T-helper 1 cell (primary cell): ENCODE measurements around the gene ARSJ.
A peak's percentile ranks its signal among the peaks of the same experiment; 100 is the strongest.
"Not testable (repeated sequence)": the region's sequence is repeated elsewhere in the genome, so short reads cannot be mapped to it uniquely, and the experiment has no call there.

Experiments
- DNase-seq, 5 donors: peaks; one replicate each; pipeline ENCODE4 v3.0.0-alpha.2; 2012 to 2020
- total RNA-seq, 4 donors: gene quantifications; one replicate each; lab custom pipeline; 2026; lab: John Stamatoyannopoulos, UW

ARSJ gene
- total RNA-seq = 0 to 0.46 (median 0.14) reads per million in 4 donors

DNA sequence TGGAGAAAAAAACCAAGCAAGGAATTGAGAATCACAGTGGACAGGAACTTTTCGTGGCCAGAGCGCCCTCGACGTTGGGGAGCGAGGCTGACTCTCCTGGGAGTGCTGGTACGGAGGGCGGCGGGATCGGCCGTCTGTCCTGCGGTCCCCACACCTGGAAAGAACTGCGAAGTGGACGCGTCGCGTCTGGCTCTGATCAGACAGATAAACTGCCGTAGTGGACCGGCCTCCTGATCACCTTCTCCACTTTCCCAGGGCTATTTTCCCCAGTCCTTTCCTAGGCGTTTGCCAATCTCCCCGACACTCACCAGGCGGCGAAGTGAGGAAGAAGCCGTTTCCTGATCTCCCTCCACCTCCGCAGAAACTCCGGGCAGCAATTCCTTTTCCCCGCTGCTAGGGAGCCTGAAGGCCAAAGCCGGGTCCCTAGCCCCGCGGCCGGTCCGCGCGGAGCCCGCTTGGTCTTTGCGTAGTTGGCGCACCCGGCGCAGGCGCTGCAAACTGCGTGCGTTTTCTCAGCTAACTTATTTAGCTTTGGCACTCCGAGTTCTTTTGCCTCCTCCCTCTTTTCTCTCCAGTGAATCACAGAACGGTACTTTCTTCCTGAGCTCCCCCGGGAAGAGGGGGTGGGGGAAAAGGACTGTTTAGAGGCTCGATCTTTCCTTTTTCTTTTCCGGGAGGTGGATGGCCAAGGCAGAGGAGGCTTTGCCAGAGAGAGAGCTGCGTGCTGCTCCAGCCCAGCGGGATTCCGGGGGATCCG is at the start of gene ARSJ:
TSS of gene ARSJ (minus strand) at position 500 of the 757 bp plus-strand sequence. CDS start 813 bp downstream, outside the sequence.
- peak in 1 of 5 donors; percentile 1 for DNase-seq

DNA sequence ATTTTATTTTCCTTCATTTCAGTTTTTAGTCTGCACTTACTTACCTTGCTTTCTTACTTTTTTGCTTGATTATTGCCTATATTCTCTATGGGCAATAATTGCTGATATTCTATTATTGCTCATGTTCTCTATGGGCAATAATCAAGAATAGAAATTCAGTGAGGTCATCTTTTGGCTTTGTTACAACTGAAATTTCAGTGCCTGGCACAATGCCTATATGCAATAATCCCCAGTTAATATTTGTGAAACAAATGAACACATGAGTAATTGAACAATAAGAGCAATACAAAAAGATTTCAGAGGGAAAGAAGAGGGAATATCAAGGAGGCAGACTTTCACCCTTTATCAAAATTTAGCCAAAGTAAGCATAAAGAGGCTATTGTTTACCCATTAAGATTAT is 48.6 kb upstream of the ARSJ start:
- no peak for DNase-seq

DNA sequence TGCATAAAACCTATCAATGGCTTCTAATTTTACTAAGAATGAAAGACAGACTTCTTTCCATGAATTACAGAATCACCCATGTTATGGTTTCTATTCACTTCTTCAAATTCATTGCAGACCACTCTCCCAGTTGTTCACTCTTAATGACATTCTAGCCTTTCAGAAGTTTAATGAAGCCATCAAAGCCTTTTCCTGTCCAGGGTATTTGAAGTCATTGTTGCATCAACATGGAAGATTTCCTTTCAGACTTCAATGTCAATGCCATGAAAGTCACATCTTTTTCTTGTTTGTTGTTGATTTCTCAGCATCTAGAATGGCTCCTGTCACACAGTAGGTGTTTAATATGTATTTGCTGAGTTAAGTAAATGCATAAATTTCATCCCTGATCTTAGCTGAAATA is 48.1 kb upstream of the ARSJ start:
- DNase-seq = no peak

DNA sequence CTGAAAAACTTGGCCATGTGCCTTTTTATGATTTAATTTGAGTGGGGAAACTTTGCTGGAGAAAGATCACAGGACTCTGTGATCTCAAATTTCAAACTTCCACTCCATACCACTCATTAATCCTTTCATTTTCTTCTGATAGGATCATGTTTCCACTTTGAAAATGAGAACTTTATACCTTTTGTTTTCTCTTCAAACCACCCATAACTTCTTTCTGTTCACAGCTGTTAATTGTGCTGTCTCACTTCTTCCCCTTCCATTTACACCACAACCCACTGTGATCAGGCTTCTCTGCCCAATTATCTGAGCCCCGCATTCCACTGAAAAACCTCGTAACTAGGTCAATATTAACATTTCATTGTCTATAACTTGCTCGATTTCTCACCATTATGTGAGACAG is 47.0 kb upstream of the ARSJ start:
- no peak for DNase-seq

DNA sequence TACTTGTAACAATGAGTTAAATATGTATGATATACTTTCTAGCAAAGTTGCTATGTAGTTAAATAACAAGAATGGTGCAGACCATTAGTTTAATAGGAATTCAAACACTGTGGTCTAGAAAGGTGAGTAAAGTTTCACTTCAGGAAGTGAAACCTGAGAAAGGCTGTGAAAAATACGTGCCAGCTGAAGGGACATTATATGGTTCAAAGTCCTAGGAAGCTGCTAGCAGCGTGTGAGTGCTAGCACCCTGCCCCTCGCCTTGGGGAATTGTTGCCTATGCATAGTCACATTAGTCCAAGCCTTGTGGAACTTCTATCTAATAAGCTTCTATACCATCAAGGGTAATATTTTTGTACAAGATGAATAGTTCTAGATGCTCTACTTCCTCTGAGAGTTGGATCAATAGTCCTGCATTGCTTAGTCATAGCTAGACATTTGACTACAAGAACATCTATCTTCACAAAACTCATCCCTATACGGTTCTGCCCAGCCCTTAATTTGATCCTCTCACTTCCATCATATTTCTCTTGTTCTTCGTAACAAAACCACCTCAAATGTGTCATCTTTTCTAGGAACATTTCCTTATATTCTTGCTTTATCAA is 45.8 kb upstream of the ARSJ start:
- DNase-seq = no peak

DNA sequence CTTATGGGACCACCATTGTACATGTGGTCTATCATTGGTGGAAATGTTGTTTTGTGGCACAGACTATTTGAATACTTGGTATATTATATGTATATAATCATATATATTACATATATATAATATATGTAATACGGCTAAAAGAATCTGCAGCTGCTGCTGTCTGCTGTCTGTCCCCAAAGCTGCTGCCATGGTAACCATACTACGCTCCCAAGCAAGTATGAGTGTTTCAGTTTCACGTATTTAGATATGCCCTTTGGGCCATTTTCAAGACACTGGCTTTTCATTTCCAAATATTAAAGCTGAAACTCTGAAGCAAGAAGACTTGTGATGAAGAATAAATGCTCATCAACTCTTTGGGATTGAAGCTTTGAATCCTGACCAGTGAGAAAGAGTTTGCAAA is 42.0 kb upstream of the ARSJ start:
- no peak for DNase-seq

DNA sequence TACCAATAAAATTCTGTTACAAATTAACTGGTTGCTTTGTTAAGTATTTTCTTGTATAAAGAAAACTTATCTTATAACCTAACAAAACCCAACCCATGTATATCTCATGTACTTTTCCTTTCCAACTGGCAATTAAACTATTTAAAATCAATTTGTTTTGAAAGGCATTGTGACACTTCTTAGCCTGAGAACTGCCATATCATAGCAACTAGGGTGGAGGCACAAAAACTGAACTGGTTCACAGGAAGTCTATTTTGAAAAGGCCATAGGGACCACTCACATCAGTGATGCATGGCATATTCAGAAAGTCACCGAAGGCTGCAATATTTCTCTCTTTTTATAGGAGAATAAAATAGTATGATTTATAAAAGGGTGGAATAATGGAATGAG is 40.5 kb upstream of the ARSJ start:
- no peak for DNase-seq

DNA sequence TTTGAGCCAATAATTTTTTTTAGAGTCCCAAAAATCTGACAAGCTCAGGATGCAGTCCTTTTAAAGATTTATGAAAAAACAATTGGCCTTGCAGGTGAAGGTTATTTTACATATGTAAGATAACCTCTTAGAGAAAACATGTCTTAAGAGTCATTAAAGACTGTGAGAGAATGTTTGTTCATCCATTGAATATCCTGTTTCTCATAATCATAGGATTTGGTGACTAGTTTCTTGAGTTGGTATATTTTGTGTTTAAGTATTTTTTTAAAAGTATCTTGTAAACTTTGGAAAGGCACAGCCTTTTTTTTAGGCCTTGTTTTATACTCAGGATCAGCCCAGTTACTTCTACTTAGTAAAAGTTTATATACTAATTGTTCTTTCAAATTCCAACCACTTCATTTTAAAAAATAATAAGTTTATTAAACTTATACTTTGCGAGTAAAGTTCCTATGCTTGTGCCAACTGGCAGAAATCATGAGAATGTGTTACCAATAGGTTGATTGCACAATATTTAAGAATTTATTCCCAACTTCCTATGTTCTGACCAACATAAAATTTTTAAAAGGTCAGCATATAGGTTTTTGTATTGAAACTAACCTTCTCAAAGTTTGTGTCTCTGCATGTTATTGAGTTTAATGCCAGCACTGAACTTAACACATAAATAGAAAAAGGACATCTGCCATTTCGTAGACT is 40.0 kb upstream of the ARSJ start:
- DNase-seq = no peak

DNA sequence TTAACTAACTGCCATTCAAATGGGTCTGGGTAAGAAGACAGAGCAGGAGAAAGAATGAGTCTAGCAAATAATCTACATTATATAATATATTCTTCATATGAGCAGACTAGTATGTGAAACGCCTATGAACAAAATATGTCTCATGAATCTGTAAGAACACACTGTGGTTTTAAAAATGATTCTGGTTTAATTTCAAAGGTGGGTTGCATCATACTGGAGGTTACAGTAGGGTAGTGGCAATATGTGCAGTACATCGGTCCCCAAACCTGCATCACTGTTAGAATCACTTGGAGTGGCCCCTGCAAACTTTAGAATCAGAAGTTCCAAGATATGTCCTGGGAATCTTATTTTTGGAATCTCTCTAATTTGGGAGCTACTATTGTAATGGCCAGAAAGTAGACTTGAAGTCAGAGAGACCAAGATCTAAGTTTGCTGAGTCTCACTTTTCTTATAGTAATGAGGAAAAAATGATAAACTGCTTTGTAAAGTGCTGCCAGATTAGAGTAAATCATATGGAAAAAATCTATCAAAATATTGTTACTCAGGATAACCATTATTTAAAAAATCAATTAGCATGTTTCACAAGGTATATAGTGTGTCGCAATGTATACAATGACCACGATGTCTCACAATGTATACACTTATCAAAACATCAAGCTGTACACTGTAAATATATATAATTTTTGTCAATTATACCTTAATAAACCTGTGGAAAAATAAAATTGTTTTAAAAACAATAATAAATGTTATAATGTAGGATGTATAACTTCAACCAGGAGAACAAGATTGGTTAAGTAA is 37.9 kb upstream of the ARSJ start:
- DNase-seq = no peak

DNA sequence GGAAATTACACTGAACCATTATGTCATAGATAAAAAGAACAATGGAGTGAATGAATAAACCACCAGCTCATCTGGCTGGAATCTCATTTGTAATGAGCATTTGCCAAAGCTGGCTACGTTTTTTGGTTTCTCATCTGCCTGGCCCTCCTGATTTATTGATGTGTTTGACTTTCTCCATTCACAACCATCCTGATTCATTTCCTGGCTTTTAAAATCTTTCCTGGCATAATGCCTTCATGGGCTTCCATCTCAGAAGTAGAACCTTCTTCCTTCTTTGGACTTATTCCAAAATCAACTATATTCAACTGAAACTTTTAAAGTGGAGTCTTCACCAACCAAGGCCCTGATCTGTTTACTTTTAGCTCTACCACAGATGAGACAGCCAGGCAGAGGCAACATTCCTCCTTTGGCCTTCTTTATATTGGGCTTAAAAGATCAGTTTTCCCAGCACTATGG is 36.0 kb upstream of the ARSJ start:
- DNase-seq = no peak

DNA sequence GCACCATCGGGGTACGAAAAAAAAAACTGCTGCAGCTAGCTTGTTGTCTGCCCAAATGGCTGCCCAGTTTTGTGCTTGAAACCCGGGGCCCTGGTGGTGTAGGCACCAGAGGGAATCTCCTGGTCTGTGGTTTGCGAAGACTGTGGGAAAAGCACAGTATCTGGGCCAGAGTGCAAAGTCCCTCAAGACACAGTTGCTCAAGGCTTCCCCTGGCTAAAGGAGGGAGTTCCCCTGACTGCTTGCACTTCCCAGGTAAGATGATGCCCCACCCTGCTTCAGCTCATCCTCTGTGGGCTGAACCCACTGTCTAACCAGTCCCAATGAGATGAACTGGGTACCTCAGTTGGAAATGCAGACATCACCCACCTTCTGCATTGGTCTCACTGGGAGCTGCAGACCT is 33.8 kb upstream of the ARSJ start:
- not testable (repeated sequence) for DNase-seq

DNA sequence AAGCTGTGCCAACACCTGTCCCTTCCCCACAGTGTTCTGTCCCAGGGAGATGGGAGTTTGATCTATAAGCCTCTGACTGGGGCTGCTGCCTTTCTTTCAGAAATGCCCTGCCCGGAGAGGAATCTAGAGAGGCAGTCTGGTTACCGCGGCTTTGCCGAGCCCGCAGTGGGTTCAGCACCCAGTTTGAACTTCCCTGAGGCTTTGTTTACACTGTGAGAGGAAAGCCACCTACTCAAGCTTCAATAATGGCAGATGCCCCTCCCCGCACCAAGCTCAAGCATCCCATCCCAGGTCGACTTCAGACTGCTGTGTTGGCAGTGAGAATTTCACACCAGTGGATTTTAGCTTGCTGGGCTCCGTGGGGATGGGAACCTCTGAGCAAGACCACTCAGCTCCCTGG is 33.3 kb upstream of the ARSJ start:
- no peak for DNase-seq

DNA sequence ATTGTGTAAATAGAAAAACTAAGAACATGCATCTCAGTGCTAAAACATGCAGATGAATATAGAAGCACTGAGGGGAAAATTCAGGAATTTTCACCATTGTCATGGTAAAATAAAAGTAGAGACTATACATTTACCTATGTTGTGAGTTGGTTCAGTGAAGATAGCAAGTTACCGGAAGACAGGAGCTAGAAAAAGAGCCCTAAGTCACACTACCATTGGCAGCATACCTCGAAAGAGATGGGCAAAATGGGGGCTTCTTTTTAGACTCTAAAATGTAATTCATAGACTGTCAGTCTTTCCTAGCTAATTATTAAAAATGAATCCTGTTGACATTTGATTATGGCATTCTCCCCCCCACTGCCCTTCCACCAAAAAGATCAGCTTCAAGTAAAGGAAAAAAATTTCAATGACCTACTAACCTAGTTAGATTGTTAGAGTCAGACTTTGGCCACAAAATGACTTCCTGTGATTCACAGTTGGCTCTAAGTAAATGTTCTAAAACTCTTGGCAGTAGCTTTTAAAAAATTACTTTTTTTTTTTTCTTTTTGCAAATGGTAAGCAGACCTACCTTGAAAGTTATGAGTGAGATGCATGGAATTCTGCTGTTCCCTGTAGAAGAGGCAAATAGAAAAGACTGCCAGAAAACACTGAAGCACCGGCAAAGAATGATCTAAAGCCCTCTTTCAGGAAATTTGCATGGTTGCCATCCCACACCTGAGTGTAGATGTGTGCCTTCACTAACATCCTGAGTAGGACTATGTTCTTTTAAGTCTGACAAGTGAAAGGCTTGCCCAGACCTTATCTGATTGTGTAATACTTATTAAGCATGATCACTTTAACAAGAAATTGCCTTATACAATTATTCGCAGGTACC is 26.4 kb upstream of the ARSJ start:
- DNase-seq = no peak

DNA sequence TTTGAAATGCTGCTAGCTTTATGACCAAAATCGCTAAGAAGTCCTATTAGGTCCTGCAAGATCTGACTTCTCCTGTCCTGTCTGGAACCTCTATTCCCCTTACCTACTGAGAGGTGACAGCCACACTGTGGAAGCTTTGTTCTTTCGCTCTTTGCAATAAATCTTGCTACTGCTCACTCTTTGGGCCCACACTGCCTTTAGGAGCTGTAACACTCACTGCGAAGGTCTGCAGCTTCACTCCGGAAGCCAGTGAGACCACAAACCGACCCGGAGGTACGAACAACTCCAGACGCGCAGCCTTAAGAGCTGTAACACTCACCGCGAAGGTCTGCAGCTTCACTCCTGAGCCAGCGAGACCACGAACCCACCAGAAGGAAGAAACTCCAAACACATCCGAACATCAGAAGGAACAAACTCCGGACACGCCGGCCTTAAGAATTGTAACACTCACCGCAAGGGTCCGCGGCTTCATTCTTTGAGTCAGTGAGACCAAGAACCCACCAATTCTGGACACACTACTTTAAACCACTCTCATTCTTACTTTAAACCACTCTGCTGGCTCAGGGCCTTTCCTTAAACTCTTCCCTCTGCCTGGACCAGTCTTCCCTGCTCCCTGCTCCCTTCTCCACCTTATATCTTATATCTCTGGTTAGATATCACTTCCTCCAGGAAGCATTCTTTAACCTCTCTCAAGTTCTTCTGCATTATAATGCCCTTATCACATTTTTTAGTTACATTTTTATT is 25.2 kb upstream of the ARSJ start:
- DNase-seq = peak in 2 of 5 donors; percentile 3 to 28

DNA sequence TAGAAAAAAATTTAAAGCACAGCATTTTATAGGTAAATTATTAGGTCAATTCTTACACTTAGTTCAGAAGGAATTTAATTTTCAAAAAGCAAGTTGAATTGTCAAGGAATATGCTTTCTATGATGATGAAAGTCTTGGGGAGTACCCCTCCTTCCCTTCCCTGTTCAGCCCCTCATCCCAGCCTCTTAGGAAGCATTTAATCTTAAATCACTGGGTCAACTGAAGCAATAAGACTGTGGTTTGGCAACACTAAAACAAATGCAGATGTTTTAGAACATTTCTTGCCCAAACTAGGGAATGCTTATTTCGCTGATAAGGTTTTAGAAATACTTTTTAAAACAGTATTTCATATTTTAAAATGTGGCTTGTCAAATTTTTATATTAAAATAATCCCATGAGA is 19.1 kb upstream of the ARSJ start:
- no peak for DNase-seq

DNA sequence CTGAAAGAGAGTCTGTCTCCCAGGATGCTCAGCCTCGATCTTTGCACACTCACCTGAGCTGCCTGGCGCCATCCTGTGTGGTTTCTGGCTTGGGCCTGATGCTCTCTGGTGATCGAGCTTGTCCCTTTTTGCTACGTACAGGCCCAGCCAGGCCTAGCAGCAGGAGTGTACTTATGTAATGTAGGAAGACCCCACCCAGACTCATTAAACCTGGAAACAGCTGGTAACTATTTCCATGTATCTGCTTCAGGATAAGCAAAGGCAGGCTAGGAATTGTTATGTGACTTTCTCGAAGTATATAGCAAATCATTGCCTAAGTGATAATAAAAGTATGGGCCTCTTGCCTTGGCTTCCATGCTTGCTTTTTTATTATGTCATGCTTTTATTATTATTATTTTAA is 18.6 kb upstream of the ARSJ start:
- no peak for DNase-seq

DNA sequence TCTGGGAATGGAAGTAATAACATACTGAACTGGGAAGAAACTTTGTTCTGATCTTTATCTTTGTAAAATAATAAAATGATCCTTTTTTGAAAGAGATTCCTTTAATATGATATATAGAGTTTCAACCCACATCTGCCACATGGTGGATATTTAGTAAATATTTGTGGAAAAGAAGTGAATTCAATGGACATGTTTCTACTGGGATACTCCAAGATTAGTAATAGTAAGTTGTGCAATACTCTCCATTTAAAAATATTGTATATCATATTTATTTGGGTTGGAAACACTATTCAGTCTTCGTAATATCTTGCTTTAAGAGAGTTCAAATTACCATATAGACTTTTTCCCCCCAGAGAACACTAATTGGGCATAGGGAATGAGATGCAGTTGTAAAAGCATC is 17.8 kb upstream of the ARSJ start:
- DNase-seq = no peak

DNA sequence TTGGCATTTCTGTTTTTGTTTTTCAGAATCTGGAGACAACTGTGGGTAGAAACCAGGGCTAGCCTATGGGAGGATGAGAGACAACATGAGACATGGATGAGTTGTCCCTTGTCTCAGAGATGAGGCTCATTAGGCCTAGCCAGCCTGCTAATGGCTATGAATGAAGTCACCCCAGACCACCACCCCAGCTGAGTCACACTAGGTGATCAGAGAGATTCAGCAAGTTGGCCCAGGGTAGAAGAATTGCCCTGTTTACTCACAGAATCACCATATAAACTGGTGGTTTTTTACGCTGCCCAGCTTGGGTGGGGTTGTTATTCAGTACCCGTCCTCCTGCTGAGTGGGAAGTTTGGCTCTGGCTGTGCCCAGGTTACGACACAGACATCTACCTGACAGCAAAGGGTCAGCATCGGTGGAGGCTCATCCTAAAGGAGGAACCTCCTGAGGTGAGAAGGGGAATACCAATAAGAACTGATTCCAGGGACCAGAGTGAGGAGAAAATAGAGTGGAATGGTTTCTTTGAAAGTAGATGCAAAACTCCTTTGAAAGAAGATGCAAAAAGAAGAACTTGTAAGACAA is 17.2 kb upstream of the ARSJ start:
- no peak for DNase-seq

DNA sequence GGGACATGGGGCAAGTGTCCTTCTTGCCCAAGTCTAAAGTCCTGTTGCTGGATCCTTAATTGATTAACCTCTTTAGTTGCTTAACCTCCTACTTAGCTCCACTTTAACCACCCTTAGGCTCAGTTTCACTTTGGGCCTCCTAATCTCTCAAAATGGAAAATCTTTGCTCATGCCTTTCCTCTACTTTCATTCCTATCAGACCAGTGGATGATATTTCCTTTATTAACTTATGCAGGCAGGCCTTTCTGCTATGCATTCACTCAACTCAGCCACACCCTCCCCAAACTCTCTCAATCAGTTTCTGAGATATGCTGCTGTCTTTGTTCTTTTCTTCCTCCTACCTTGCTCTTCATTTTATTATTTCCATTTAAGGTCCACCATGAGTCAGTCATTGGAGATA is 14.4 kb upstream of the ARSJ start:
- DNase-seq = no peak

DNA sequence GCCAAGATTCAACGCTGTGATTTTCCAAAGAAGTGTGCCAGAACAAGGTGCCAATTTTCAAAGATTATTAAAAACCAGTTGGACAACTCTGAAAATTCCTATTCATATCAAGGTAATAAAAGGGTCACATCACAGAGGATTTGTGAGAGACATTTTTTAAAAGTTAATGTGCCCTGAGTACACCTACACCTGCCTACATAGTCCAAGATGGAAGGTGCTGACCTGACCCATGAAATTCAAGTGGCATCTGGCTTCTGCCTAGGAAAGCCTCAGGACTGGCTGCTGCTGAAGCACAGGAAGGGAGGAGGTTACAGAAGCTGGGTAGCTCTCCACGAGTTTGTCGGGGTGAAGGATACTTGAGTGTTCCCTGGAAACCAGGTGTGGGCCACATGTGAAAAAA is 11.4 kb upstream of the ARSJ start:
- DNase-seq = no peak

DNA sequence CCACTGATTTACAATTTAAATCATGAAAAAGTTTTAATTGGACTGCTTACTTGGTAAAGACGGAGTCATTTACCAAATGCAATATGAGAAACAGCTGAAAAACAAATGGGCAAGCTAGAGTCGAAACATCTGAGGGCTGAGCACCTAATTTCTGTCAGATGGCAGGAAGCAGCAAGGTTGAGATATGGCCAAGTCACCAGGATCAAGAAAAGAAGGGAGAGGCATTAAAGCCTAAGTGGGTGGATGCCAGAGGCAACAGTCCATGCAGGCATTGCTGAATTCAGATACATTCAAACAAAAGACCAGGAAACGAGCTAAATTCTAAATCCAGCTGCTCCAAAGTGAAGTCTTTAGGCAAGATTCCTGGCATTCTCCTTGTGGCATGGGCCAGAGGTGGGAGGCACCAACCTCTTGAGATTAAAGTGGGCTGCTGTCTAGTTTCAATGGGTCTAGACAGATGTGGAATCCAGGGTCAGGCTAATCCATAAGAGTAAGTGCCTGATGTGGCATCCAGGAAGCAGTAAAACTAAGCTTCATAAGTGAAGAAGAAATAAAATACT is 8.0 kb upstream of the ARSJ start:
- no peak for DNase-seq
